Measurements from ENCODE around the gene DSTN. TPM values are rescaled to one million over a fixed set of nuclear protein-coding genes. Genes with fewer than 3 reads are reported as not detected.
A peak's percentile ranks its signal among the peaks of the same experiment; 100 is the strongest.

DSTN gene
- total and polyA plus RNA-seq, 12 donors: 261 to 802 (median 546) TPM

- 79 to 81% methylated on average over 40 of the region's 40 CpGs for WGBS, 2 donors
- Histone ChIP-seq H3K27me3 (no peaks in the 10 kb centered on the region), H3K9me3 (no peaks in the 10 kb centered on the region), H3K4me3 (no peak overlapping the region), H3K4me1 (peaks cover 32 to 77% (median 53%) of the 10 kb centered on the region in 9 donors), H3K27ac (peak overlapping the region in 7 of 10 donors; percentile 20 to 63 (median 57)), H3K36me3 (peaks cover 0 to 81% (median 12%) of the 10 kb centered on the region in 9 donors)
- intact Hi-C loops (cut with DNase I): loop anchor here in 8 of 10 donors (2.0 to 10.0 kb wide), 6 partner anchors 41 to 109 kb away; partner anchors contain the start of gene DSTN (in 4 of the 8)
- no peak for ATAC-seq
- TF ChIP-seq CTCF (IDR thresholded peaks at IDR 0.05): no peak
- DNase-seq: no peak
Measured at GRCh38 chr20:17613328-17614175, 43.7 kb downstream of the DSTN start.

GRCh38 chr20:17614176-17614811, 44.4 kb downstream of the DSTN start:
- Histone ChIP-seq H3K36me3 (peaks cover 0 to 81% (median 11%) of the 10 kb centered on the region in 9 donors), H3K27ac (peak overlapping the region in 9 of 10 donors; percentile 11 to 62 (median 41)), H3K27me3 (no peaks in the 10 kb centered on the region), H3K4me1 (peaks cover 32 to 75% (median 53%) of the 10 kb centered on the region in 9 donors), H3K9me3 (no peaks in the 10 kb centered on the region), H3K4me3 (peak overlapping the region in 1 of 10 donors; percentile 6)
- no peak for TF ChIP-seq CTCF (IDR thresholded peaks at IDR 0.05)
- intact Hi-C loops (cut with DNase I): loop anchor here in 8 of 10 donors (2.0 to 10.0 kb wide), 5 partner anchors 42 to 109 kb away; partner anchors contain the start of gene DSTN (in 3 of the 8)
- 34 to 45% methylated on average over 20 of the region's 20 CpGs for WGBS, 2 donors
- DNase-seq (peak; percentile 83 to 86), ATAC-seq (peak; percentile 44 to 72 (median 60))

GRCh38 chr20:17614812-17615644, 45.2 kb downstream of the DSTN start:
- TF ChIP-seq CTCF (IDR thresholded peaks at IDR 0.05): no peak
- WGBS, 2 donors: 57 to 60% methylated on average over 31 to 32 of the region's 32 CpGs
- Histone ChIP-seq H3K4me1 (peaks cover 32 to 74% (median 53%) of the 10 kb centered on the region in 9 donors), H3K27me3 (no peaks in the 10 kb centered on the region), H3K9me3 (no peaks in the 10 kb centered on the region), H3K27ac (peak overlapping the region in 9 of 10 donors; percentile 11 to 62 (median 41)), H3K36me3 (peaks cover 0 to 81% (median 15%) of the 10 kb centered on the region in 9 donors), H3K4me3 (peak overlapping the region in 1 of 10 donors; percentile 6)
- DNase-seq (no peak), ATAC-seq (peak in 2 of 8 donors; percentile 1 to 4)
- intact Hi-C loops (cut with DNase I): loop anchor here in 9 of 10 donors (2.0 to 10.0 kb wide), 6 partner anchors 43 to 110 kb away; partner anchors contain the start of gene DSTN (in 3 of the 9)
